HFFc6 (cell line): ENCODE results near the gene NRAP. TPM values are rescaled to one million over a fixed set of nuclear protein-coding genes. Genes with fewer than 3 reads are reported as not detected.

ENCODE experiments used
- DNase-seq: peaks from one replicate; pipeline ENCODE4 v3.0.0-alpha.2; 2018
- H3K27ac Mint-ChIP-seq: 2 replicates; pipeline ENCODE4 v1.8.0; 2020; ENCODE audit warnings: mild to moderate bottlenecking, mixed read lengths
- H3K27me3 Mint-ChIP-seq: 2 replicates; pipeline ENCODE4 v1.8.0; 2021; ENCODE audit warnings: mild to moderate bottlenecking, moderate library complexity, mixed read lengths; ENCODE audit not compliant: insufficient read depth
- H3K36me3 Mint-ChIP-seq: 2 replicates; pipeline ENCODE4 v1.8.0; 2021; ENCODE audit warnings: low read depth, mixed read lengths
- H3K4me1 Mint-ChIP-seq: 2 replicates; pipeline ENCODE4 v1.8.0; 2020; ENCODE audit warnings: low read depth, mixed read lengths
- H3K4me3 Mint-ChIP-seq: 2 replicates; pipeline ENCODE4 v1.8.0; 2020; ENCODE audit warnings: mild to moderate bottlenecking, moderate library complexity, mixed read lengths
- H3K9me3 Mint-ChIP-seq: 2 replicates; pipeline ENCODE4 v1.8.0; 2020; ENCODE audit warnings: mild to moderate bottlenecking, mixed read lengths
- total RNA-seq, 6 experiments: library from RNA; stranded (reverse); fragmentation: NEBNext Ultra II Directional; extraction: Animal tissue kit (Norgen Biotek cat#: 25700); gene quantifications; 2 replicates in 1 of 6; 3 replicates in 5 of 6; pipeline ENCODE4 v1.2.3, GENCODE V29; 2021
- TF ChIP-seq, protein P1 (sequence below): fragments of 200-600 bp; sonication (generic); IDR thresholded peaks from 2 replicates; pipeline ENCODE4 v1.5.0; 2021; ENCODE audit warnings: antibody characterized with exemption, mild to moderate bottlenecking

The NRAP gene
- total RNA-seq, 6 experiments from 2014 or later, result not detected

DNA sequence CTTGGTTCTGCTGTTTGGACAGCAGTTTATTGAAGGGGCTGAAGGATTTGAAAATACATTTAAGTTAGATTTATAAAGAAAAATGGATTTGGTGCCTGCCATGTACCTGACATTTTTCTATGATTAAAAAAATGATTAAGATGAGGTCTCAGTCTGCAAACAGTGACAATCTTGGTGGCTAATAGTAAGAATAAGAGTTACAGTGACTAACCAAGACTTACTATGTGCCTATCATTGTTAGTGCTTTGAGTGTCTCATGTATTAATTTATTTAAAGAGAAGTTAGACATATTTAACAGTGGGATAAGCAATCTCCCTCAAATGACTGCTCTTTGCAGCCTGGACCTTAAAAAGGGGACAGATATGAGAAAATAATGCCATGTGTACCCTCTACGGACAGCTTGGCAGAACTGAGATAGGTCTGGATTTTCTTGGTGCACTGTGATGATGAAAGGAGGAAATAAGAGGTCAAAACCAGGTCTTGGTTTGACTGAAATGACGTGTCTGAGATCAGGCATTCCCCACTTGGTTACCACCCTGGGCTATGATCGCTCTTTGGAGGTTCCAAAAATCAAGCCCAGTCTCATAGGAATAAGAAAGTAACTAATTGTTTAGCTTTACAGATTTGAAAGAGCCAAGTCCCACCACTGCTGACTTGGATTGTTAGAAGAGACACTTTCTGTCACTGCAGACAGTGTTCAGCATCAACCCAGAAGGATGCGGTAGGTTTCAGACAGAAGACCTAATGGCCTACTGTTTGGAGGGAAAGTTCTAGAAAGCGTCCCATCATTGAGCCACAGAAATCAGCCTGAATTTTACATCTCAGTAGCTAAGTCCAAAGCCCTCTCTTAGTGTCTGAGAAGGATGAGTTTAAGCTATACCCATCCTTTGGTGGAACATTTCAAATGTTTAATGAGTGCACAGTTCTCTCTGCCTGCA lies 18.0 kb upstream of the NRAP start:
- H3K4me3 Mint-ChIP-seq, result peak overlapping the region; percentile 92
- peaks cover 21% of the 10 kb centered on the region for H3K36me3 Mint-ChIP-seq
- peak overlapping the region; percentile 89 for H3K27ac Mint-ChIP-seq
- TF ChIP-seq, protein P1, sequence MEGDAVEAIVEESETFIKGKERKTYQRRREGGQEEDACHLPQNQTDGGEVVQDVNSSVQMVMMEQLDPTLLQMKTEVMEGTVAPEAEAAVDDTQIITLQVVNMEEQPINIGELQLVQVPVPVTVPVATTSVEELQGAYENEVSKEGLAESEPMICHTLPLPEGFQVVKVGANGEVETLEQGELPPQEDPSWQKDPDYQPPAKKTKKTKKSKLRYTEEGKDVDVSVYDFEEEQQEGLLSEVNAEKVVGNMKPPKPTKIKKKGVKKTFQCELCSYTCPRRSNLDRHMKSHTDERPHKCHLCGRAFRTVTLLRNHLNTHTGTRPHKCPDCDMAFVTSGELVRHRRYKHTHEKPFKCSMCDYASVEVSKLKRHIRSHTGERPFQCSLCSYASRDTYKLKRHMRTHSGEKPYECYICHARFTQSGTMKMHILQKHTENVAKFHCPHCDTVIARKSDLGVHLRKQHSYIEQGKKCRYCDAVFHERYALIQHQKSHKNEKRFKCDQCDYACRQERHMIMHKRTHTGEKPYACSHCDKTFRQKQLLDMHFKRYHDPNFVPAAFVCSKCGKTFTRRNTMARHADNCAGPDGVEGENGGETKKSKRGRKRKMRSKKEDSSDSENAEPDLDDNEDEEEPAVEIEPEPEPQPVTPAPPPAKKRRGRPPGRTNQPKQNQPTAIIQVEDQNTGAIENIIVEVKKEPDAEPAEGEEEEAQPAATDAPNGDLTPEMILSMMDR, result no peak
- H3K4me1 Mint-ChIP-seq, result peaks cover 26% of the 10 kb centered on the region
- H3K9me3 Mint-ChIP-seq, result peaks cover 7% of the 10 kb centered on the region; the same call in 1 of the 2 replicates
- H3K27me3 Mint-ChIP-seq, result no peaks in the 10 kb centered on the region; the same call in 1 of the 2 replicates
- no peak for DNase-seq

DNA sequence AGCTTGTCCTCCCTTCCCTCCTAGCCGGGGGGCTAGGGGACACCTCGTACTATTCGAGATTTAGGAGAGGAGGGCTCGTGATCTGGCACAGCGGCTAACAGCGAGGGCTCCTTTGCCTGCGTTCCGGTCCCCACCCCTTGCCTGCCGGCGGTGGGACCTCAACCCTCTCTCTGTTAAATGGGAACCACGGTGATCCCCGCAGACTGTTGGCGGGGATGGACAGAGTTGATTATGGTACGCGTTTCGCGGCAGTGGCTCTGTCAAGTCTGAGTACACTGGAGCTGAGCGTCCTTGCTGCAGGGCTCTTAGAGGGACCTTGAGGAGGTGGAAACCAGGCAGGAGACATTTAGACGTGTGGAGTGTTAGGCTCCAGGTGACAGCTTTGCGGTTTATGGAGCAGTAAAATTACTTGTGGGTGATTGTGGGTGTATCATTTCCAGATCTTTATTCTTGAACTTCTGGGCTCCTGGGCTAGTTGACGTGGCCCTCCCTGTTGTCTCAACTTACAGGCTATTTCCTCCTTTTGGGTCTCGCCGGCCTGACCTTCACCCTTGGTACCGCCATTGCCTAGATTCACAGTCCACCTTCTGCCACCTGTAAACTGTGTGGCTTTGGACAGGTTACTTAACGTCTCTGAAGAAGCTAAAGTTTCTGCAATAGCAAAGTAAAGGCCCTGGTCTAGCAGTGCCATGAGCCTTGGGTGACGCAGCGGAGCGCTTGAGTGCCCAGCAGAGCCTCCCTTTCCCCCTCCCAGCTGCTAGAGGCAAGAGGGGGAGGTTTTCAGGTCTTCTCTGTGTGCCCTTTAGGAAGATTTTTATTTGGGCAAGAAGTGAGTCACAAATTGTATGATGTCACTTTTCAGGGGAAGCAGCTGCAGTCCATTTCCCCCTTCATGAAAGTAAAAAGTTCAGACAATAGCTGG lies 16.6 kb upstream of the NRAP start:
- Mint-ChIP-seq H3K27ac (peak overlapping the region; percentile 89), H3K27me3 (peaks cover 3% of the 10 kb centered on the region), H3K9me3 (peaks cover 7% of the 10 kb centered on the region; the same call in 1 of the 2 replicates), H3K4me3 (peak overlapping the region; percentile 92), H3K4me1 (peaks cover 26% of the 10 kb centered on the region), H3K36me3 (peaks cover 21% of the 10 kb centered on the region)
- DNase-seq, result peak; percentile 59
- TF ChIP-seq, protein P1, result no peak

DNA sequence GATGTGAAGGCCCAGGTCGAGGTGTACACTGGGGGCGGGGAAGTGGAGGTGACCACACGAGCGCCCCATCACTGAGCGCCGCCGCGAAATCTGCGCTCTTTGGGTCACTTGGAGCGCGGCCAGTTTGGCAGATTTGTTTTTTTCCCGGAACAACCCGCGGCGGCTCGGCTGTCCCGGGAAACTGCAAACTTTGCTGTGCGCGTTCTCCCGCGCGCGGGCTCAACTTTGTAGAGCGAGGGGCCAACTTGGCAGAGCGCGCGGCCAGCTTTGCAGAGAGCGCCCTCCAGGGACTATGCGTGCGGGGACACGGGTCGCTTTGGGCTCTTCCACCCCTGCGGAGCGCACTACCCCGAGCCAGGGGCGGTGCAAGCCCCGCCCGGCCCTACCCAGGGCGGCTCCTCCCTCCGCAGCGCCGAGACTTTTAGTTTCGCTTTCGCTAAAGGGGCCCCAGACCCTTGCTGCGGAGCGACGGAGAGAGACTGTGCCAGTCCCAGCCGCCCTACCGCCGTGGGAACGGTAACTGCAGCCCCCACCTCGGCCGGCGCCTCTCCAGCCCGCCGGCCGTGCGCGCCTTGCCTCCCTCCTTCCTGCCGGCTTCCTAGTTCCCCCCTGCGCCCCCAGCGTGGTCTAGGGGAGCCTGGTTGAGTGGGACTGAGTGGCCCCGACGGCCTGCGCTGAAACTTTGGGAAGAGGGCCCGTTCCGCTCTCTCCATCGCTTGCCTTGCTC lies 15.8 kb upstream of the NRAP start, which contains the start of gene CASP7:
CASP7 (plus strand) TSS at position 450 of the 727 bp plus-strand sequence. CDS start 17,582 bp downstream, outside the sequence.
- H3K36me3 Mint-ChIP-seq, result peaks cover 16% of the 10 kb centered on the region
- TF ChIP-seq, protein P1, result no peak
- DNase-seq, result peak; percentile 70
- H3K27ac Mint-ChIP-seq, result peak within 1 kb of the TSS; percentile 89
- H3K27me3 Mint-ChIP-seq, result peaks cover 8% of the 10 kb centered on the region
- peaks cover 26% of the 10 kb centered on the region for H3K4me1 Mint-ChIP-seq
- peaks cover 7% of the 10 kb centered on the region; the same call in 1 of the 2 replicates for H3K9me3 Mint-ChIP-seq
- H3K4me3 Mint-ChIP-seq, result peak within 1 kb of the TSS; percentile 92

DNA sequence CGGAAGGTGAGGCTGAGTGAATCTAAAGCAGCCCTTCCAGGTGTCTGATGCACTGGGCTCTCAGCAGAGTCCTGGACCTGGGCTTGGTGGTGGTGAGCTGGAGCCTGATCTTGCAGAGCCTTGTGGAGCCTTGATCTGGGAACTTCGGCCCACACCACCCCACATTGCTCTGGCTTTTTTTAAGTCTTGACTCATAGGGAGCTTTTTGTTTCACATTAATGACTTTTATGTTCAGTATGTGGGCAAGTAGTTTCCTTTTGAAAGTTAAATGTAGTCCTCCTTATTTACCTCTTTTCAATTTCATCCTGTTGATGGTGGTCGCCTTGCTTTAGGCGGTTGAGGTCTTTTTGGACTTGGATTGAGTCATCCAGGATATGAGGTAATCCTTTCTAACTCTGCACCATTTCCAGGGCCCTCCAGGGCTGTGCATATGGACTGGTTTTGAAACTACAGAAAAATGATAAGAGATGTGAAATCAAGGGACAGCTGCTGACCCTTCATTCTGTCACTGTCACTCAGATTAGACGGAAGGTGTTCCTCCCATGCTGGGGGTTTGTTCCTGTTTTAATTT lies 2.9 kb upstream of the NRAP start:
- DNase-seq, result peak; percentile 22

More for the DNA sequence above, 2.9 kb upstream of the NRAP start:
- H3K9me3 Mint-ChIP-seq, result peaks cover 4% of the 10 kb centered on the region; the same call in 1 of the 2 replicates
- H3K4me1 Mint-ChIP-seq, result peaks cover 34% of the 10 kb centered on the region
- H3K4me3 Mint-ChIP-seq, result no peak overlapping the region; the same call in 1 of the 2 replicates
- TF ChIP-seq, protein P1, result no peak
- H3K36me3 Mint-ChIP-seq, result no peaks in the 10 kb centered on the region; the same call in 1 of the 2 replicates
- H3K27ac Mint-ChIP-seq, result peak overlapping the region; percentile 71
- H3K27me3 Mint-ChIP-seq, result peaks cover 12% of the 10 kb centered on the region
